ENCODE results near the gene PBX1. TPM values are rescaled to one million over a fixed set of nuclear protein-coding genes. Genes with fewer than 3 reads are reported as not detected.

PBX1 gene
- total and polyA plus RNA-seq, 10 of the 15 experiments (the other 5 are each of a cell fraction or from before 2014, with no cell fraction given): 0.05 to 0.28 (median 0.11) TPM; not detected in 5

DNA sequence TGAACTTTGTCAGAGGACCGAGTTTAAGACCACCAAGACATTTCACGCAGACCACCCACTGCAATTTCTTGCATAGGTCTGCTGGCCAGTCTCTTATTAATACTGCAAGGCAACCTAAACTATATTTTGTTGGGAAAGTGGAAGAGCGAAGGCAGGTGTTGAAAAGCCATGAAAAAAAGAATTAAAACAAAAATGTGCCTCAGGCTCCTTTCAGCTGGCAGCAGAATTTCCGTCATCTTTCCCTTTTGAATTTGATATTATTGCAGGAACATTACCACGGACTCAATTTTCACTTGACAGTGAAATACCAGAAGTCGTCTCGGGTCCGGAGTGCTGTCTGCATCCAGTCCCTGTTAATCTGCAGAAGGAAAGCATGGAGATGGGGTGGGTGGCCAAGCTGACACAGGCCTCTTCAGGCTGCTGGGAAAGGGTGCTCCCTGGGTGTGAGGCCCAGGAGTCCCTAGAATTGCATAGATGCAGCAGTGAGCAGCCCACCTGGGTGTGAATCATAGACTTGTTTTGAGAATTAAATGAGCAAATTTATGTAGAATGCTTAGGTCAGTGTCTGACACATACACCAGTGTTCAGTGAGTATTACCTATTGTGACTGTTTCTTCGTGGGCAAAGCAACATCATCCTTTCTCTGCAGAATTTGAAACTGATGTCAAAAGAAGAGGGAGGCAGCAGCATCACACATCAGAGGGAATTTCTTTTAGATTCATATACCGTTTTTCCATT is 150.7 kb downstream of the PBX1 start:
- SMC1A ChIA-PET (ENCODE audit: uncharacterized antibody, unreplicated experiment): no interaction called here
- WGBS (ENCODE audit: insufficient coverage, insufficient replicate concordance, low lambda C conversion rate, missing lambda C conversion rate): 27% methylated on average over 10 of the region's 10 CpGs
- intact Hi-C loops (cut with micrococcal nuclease; ENCODE audit: unreplicated experiment): no loop called here
- Histone ChIP-seq H3K4me3 (no peak overlapping the region), H2AFZ (ENCODE audit: control insufficient read depth, low read depth, low read length) (no peak overlapping the region), H3K27me3 (replicated peaks in 1 of 2; ENCODE audit: control insufficient read depth in 2 of 2, insufficient read depth in 2 of 2, low read length in 1 of 2) (no peaks in the 10 kb centered on the region), H3K79me2 (ENCODE audit: control insufficient read depth, insufficient read depth, low read length) (no peaks in the 10 kb centered on the region), H3K4me2 (ENCODE audit: control insufficient read depth, insufficient read depth) (no peak overlapping the region), H3K36me3 (ENCODE audit: control insufficient read depth in 2 of 2, insufficient read depth in 2 of 2, low read length in 1 of 2) (no peaks in the 10 kb centered on the region), H3K9ac (ENCODE audit: control insufficient read depth, insufficient read depth, low read length) (no peak overlapping the region), H3K27ac (ENCODE audit: control insufficient read depth, insufficient read depth) (no peak overlapping the region), H3K9me3 (replicated peaks; ENCODE audit: control insufficient read depth, insufficient read depth, low read length) (no peaks in the 10 kb centered on the region), H4K20me1 (ENCODE audit: control insufficient read depth, insufficient read depth) (no peaks in the 10 kb centered on the region), H3K4me1 (ENCODE audit: control insufficient read depth, insufficient read depth, low read length) (no peaks in the 10 kb centered on the region)
- in situ Hi-C loops (cut with MboI): no loop called here
- POLR2A ChIA-PET: no interaction called here
- no peak for FAIRE-seq
- ATAC-seq: no peak
- DNase-seq (ENCODE audit: low read depth, low spot score): no peak
- CTCF ChIA-PET: no interaction called here
- RAD21 ChIA-PET (ENCODE audit: unreplicated experiment): no interaction called here
- no TSS peak for BruUV-seq (replicated peaks)
- TF ChIP-seq CBFB (IDR thresholded peaks at IDR 0.05; ENCODE audit: low read depth) (no peak), NFIC (IDR thresholded peaks at IDR 0.05; ENCODE audit: low read depth, low read length) (no peak), IRF4 (IDR thresholded peaks at IDR 0.05; ENCODE audit: low read depth, low read length) (no peak), KAT2A (conservative IDR thresholded peaks at IDR 0.05; ENCODE audit: control insufficient read depth, low read depth, low read length) (no peak), NBN (IDR thresholded peaks at IDR 0.05) (no peak), POLR2AphosphoS2 (IDR thresholded peaks at IDR 0.05; ENCODE audit: low read depth, low read length) (no peak), SMAD1 (IDR thresholded peaks at IDR 0.05; ENCODE audit: low read depth, partially characterized antibody) (no peak)
- TF ChIP-seq, protein P1, sequence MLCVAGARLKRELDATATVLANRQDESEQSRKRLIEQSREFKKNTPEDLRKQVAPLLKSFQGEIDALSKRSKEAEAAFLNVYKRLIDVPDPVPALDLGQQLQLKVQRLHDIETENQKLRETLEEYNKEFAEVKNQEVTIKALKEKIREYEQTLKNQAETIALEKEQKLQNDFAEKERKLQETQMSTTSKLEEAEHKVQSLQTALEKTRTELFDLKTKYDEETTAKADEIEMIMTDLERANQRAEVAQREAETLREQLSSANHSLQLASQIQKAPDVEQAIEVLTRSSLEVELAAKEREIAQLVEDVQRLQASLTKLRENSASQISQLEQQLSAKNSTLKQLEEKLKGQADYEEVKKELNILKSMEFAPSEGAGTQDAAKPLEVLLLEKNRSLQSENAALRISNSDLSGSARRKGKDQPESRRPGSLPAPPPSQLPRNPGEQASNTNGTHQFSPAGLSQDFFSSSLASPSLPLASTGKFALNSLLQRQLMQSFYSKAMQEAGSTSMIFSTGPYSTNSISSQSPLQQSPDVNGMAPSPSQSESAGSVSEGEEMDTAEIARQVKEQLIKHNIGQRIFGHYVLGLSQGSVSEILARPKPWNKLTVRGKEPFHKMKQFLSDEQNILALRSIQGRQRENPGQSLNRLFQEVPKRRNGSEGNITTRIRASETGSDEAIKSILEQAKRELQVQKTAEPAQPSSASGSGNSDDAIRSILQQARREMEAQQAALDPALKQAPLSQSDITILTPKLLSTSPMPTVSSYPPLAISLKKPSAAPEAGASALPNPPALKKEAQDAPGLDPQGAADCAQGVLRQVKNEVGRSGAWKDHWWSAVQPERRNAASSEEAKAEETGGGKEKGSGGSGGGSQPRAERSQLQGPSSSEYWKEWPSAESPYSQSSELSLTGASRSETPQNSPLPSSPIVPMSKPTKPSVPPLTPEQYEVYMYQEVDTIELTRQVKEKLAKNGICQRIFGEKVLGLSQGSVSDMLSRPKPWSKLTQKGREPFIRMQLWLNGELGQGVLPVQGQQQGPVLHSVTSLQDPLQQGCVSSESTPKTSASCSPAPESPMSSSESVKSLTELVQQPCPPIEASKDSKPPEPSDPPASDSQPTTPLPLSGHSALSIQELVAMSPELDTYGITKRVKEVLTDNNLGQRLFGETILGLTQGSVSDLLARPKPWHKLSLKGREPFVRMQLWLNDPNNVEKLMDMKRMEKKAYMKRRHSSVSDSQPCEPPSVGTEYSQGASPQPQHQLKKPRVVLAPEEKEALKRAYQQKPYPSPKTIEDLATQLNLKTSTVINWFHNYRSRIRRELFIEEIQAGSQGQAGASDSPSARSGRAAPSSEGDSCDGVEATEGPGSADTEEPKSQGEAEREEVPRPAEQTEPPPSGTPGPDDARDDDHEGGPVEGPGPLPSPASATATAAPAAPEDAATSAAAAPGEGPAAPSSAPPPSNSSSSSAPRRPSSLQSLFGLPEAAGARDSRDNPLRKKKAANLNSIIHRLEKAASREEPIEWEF (IDR thresholded peaks at IDR 0.05; ENCODE audit: insufficient replicate concordance, low read depth, low read length): no peak
- TF ChIP-seq, protein P2, sequence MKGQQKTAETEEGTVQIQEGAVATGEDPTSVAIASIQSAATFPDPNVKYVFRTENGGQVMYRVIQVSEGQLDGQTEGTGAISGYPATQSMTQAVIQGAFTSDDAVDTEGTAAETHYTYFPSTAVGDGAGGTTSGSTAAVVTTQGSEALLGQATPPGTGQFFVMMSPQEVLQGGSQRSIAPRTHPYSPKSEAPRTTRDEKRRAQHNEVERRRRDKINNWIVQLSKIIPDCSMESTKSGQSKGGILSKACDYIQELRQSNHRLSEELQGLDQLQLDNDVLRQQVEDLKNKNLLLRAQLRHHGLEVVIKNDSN (IDR thresholded peaks at IDR 0.05; ENCODE audit: borderline replicate concordance, extremely low read length, insufficient read depth, low read depth, low read length): no peak
- TF ChIP-seq, protein P3, sequence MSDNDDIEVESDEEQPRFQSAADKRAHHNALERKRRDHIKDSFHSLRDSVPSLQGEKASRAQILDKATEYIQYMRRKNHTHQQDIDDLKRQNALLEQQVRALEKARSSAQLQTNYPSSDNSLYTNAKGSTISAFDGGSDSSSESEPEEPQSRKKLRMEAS (IDR thresholded peaks at IDR 0.05; ENCODE audit: low read depth, low read length): no peak
- TF ChIP-seq, protein P4, sequence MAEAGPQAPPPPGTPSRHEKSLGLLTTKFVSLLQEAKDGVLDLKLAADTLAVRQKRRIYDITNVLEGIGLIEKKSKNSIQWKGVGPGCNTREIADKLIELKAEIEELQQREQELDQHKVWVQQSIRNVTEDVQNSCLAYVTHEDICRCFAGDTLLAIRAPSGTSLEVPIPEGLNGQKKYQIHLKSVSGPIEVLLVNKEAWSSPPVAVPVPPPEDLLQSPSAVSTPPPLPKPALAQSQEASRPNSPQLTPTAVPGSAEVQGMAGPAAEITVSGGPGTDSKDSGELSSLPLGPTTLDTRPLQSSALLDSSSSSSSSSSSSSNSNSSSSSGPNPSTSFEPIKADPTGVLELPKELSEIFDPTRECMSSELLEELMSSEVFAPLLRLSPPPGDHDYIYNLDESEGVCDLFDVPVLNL (IDR thresholded peaks at IDR 0.05; ENCODE audit: low read depth, low read length): no peak
